Caco-2 (cell line): ENCODE data around the gene KIF25. TPM values are rescaled to one million over a fixed set of nuclear protein-coding genes. Genes with fewer than 3 reads are reported as not detected.

Experiments used
- BruUV-seq: library from RNA; stranded (reverse); fragments of 400-500 nt; replicated peaks from 2 replicates; lab custom pipeline; 2021; lab: Mats Ljungman, UMichigan
- CTCF ChIA-PET: fragments of 300-600 bp; sonication (Branson Sonifier 250); formaldehyde crosslinking; loops from one replicate; lab custom pipeline; 2022; ENCODE audit warnings: antibody characterized with exemption; lab: Charles Lee
- POLR2A ChIA-PET: fragments of 300-600 bp; sonication (Branson Sonifier 250); formaldehyde crosslinking; loops from one replicate; lab custom pipeline; 2022; ENCODE audit warnings: antibody characterized with exemption; lab: Charles Lee
- DNase-seq, 2 experiments: peaks; one replicate each; pipeline versions ENCODE4 v3.0.0 to v3.0.0-alpha.2; 2020 to 2022
- H3K27me3 ChIP-seq: replicated peaks from 2 replicates; pipeline ENCODE4 v1.6.0; 2011; ENCODE audit warnings: low read length; ENCODE audit not compliant: control insufficient read depth, insufficient read depth
- H3K36me3 ChIP-seq: 2 replicates; pipeline ENCODE4 v1.5.1; 2011; ENCODE audit warnings: low read length; ENCODE audit not compliant: control insufficient read depth, insufficient read depth
- H3K4me1 ChIP-seq: fragments of 250-450 bp; sonication (Bioruptor Pico); 2 replicates; pipeline ENCODE4 v1.5.1; 2020; ENCODE audit warnings: mild to moderate bottlenecking
- H3K4me3 ChIP-seq: 2 replicates; pipeline ENCODE4 v1.5.1; 2011; ENCODE audit warnings: low read depth, mild to moderate bottlenecking, control low read depth, low read length
- H3K9me3 ChIP-seq: fragments of 250-450 bp; sonication (Bioruptor Pico); 2 replicates; pipeline ENCODE4 v1.5.1; 2020; ENCODE audit warnings: mild to moderate bottlenecking, moderate library complexity
- H3K27ac Mint-ChIP-seq: one replicate; pipeline ENCODE4 v1.8.0; 2022; ENCODE audit warnings: mixed read lengths; ENCODE audit not compliant: unreplicated experiment
- H3K27me3 Mint-ChIP-seq: one replicate; pipeline ENCODE4 v1.8.0; 2022; ENCODE audit warnings: mixed read lengths; ENCODE audit not compliant: insufficient read depth, unreplicated experiment
- H3K36me3 Mint-ChIP-seq: one replicate; pipeline ENCODE4 v1.8.0; 2022; ENCODE audit warnings: mild to moderate bottlenecking, mixed read lengths; ENCODE audit not compliant: insufficient read depth, unreplicated experiment
- H3K4me1 Mint-ChIP-seq: one replicate; pipeline ENCODE4 v1.8.0; 2022; ENCODE audit warnings: low read depth, mixed read lengths; ENCODE audit not compliant: unreplicated experiment
- H3K4me3 Mint-ChIP-seq: one replicate; pipeline ENCODE4 v1.8.0; 2022; ENCODE audit warnings: mild to moderate bottlenecking, moderate library complexity, mixed read lengths; ENCODE audit not compliant: unreplicated experiment
- H3K9me3 Mint-ChIP-seq: one replicate; pipeline ENCODE4 v1.8.0; 2022; ENCODE audit warnings: mixed read lengths; ENCODE audit not compliant: unreplicated experiment
- intact Hi-C: fragments of 100-400 bp; cut with micrococcal nuclease; formaldehyde crosslinking; loops from one replicate; pipeline ENCODE4 v1.10.0; 2022; ENCODE audit not compliant: unreplicated experiment
- total RNA-seq: library from RNA; stranded (reverse); gene quantifications from 2 replicates; pipeline ENCODE4 v1.2.3, GENCODE V29; 2022
- TF ChIP-seq, protein P1 (sequence below), 2 experiments: fragments of 200-600 bp in 1 of 2; IDR thresholded peaks; 1 replicate in 1 of 2; 2 replicates in 1 of 2; pipeline versions ENCODE4 v1.5.1 to v1.8.0; 2011 to 2022; ENCODE audit warnings: antibody characterized with exemption in 1 of 2, control low read depth in 1 of 2, inconsistent platforms in 1 of 2, low read depth in 1 of 2, low read length in 1 of 2, mild to moderate bottlenecking in 1 of 2, moderate library complexity in 1 of 2; ENCODE audit not compliant: insufficient read depth in 1 of 2, severe bottlenecking in 1 of 2, unreplicated experiment in 1 of 2

Gene KIF25
- total RNA-seq, 1 experiment from 2014 or later: not detected

DNA sequence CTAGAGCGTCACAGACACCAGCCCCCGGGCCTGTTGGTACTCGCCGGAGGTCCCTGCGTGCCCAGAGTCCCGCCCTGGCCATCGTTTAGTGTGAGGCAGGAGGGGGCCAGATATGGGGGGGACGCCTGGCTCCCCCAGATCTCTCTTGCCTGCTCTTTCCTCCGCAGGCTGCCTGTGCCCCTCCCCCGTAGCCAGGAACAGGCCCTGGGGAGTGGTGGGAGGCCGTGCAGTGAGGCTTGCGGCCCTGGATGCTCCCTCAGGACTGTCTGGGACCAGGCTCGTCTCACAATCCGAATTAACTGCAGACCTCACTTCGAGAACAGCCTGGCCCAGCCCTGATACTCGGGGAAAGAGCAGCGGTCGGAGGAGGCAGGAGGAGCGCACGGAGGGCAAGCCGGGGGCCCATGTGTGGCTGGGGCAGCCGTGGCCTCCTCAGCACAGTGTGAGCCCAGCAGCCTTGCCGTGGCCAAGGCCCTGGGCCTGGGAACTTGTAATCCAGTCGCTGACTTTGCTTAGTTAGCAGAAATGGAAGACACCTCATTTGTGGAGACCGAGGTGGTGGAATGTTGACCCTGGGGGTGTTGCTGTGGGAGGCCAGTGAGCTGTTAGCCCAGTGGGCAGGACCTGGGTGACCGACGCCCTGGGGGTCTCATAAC is 52.9 kb downstream of the KIF25 start:
- no peaks in the 10 kb centered on the region for H3K4me1 Mint-ChIP-seq
- H3K27ac Mint-ChIP-seq: no peak overlapping the region
- no peak overlapping the region for H3K4me3 Mint-ChIP-seq
- no peaks in the 10 kb centered on the region for H3K9me3 Mint-ChIP-seq
- Histone ChIP-seq H3K27me3 (no peaks in the 10 kb centered on the region), H3K36me3 (no peaks in the 10 kb centered on the region), H3K4me3 (no peak overlapping the region), H3K9me3 (no peaks in the 10 kb centered on the region), H3K4me1 (no peaks in the 10 kb centered on the region)
- H3K36me3 Mint-ChIP-seq: no peaks in the 10 kb centered on the region
- no peaks in the 10 kb centered on the region for H3K27me3 Mint-ChIP-seq
- no TSS peak for BruUV-seq
- ChIA-PET POLR2A (no interaction called here), CTCF (no interaction called here)
- DNase-seq: no peak
- TF ChIP-seq, protein P1, sequence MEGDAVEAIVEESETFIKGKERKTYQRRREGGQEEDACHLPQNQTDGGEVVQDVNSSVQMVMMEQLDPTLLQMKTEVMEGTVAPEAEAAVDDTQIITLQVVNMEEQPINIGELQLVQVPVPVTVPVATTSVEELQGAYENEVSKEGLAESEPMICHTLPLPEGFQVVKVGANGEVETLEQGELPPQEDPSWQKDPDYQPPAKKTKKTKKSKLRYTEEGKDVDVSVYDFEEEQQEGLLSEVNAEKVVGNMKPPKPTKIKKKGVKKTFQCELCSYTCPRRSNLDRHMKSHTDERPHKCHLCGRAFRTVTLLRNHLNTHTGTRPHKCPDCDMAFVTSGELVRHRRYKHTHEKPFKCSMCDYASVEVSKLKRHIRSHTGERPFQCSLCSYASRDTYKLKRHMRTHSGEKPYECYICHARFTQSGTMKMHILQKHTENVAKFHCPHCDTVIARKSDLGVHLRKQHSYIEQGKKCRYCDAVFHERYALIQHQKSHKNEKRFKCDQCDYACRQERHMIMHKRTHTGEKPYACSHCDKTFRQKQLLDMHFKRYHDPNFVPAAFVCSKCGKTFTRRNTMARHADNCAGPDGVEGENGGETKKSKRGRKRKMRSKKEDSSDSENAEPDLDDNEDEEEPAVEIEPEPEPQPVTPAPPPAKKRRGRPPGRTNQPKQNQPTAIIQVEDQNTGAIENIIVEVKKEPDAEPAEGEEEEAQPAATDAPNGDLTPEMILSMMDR (IDR thresholded peaks at IDR 0.05; ENCODE audit: insufficient read depth in 1 of 2, low read depth in 1 of 2, low read length in 1 of 2, severe bottlenecking in 1 of 2, unreplicated experiment in 1 of 2): no peak
- intact Hi-C loops: no loop called here

DNA sequence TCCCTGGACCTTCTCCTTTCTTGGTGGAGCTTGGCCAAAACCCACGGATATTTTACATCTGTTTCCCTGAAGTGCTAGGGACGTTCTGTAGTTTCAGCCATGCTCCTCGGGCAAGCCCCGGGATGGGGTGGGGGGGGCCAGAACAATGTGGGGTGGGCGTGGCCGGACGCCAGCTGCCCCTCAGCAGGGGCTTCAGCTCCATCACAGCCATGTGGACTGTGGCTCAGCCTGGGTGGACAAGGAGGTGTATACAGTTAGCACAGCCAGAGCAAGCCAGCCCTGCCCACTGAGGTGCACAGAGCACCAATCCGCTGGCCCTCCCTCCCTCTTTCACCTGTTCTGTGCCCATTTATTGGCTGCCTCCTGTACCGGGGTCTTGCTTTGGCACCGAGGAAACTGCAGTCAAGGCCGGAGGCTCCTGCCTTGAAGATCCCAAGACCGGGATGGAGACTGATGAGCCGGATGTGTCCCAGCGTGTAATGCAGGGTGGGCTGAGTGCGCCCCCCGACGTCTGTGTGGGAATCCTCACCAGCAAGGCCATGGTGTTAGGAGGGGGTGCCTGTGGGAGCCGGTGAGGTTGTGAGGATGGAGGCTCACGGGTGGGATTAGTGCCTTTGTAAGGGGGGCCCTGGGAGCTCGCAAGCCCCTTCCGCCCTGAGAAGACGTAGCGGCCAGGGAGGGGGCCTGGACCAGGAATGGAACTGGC is 53.6 kb downstream of the KIF25 start:
- Mint-ChIP-seq H3K27me3 (no peaks in the 10 kb centered on the region), H3K36me3 (no peaks in the 10 kb centered on the region), H3K27ac (no peak overlapping the region), H3K4me3 (no peak overlapping the region), H3K4me1 (no peaks in the 10 kb centered on the region), H3K9me3 (no peaks in the 10 kb centered on the region)
- no peaks in the 10 kb centered on the region for H3K27me3 ChIP-seq
- no peak for DNase-seq
- ChIA-PET POLR2A (no interaction called here), CTCF (no interaction called here)
- H3K36me3 ChIP-seq: no peaks in the 10 kb centered on the region
- BruUV-seq: no TSS peak
- H3K4me3 ChIP-seq: no peak overlapping the region
- TF ChIP-seq, protein P1 (IDR thresholded peaks at IDR 0.05; ENCODE audit: insufficient read depth in 1 of 2, low read depth in 1 of 2, low read length in 1 of 2, severe bottlenecking in 1 of 2, unreplicated experiment in 1 of 2): no peak
- no peaks in the 10 kb centered on the region for H3K4me1 ChIP-seq
- intact Hi-C loops: no loop called here
- no peaks in the 10 kb centered on the region for H3K9me3 ChIP-seq

DNA sequence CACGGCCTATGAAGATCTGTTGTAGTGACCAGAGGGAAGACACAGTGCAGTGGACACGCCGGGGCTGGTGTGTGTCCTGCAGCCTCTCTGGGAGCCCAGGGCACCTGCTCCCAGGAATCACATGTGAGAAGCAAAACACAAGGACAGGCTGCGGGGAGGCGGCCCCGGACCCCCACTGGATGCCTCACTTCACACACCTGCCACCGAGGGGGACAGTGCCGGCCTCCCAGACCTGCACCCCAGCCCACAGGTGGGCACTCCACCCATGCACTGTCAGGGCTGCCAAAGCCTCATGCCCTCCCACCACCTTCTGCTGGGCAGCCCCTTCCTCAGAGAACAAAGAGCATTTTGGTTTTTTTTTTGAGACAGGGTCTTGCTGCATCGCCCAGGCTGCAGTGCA is 54.2 kb downstream of the KIF25 start:
- no peak for DNase-seq
- Histone ChIP-seq H3K27me3 (no peaks in the 10 kb centered on the region), H3K36me3 (no peaks in the 10 kb centered on the region), H3K9me3 (no peaks in the 10 kb centered on the region), H3K4me1 (no peaks in the 10 kb centered on the region), H3K4me3 (no peak overlapping the region)
- TF ChIP-seq, protein P1 (IDR thresholded peaks at IDR 0.05; ENCODE audit: insufficient read depth in 1 of 2, low read depth in 1 of 2, low read length in 1 of 2, severe bottlenecking in 1 of 2, unreplicated experiment in 1 of 2): no peak
- H3K9me3 Mint-ChIP-seq: no peaks in the 10 kb centered on the region
- no peaks in the 10 kb centered on the region for H3K27me3 Mint-ChIP-seq
- BruUV-seq: no TSS peak
- no peak overlapping the region for H3K27ac Mint-ChIP-seq
- no peaks in the 10 kb centered on the region for H3K36me3 Mint-ChIP-seq
- H3K4me1 Mint-ChIP-seq: no peaks in the 10 kb centered on the region
- ChIA-PET CTCF (no interaction called here), POLR2A (no interaction called here)
- H3K4me3 Mint-ChIP-seq: no peak overlapping the region
- intact Hi-C loops: no loop called here
